Measurements from ENCODE around the gene TDP2.

GRCh38 chr6:24644377-24644776, 22.3 kb downstream of the TDP2 start:
- no peak for TF ChIP-seq REST (IDR thresholded peaks at IDR 0.05; ENCODE audit: insufficient read depth in 1 of 2, low read depth in 2 of 2, low read length in 2 of 2)
- TF ChIP-seq POLR2AphosphoS5 (IDR thresholded peaks at IDR 0.05; ENCODE audit: low read depth, low read length) = no peak

All from PFSK-1 (cell line).